ENCODE measurements around the gene CELA2A. TPM values are rescaled to one million over a fixed set of nuclear protein-coding genes. Genes with fewer than 3 reads are reported as not detected.

Gene CELA2A
- total and polyA plus RNA-seq, 2 of the 13 experiments (the other 11 are each of a cell fraction or from before 2014, with no cell fraction given) = not detected

DNA sequence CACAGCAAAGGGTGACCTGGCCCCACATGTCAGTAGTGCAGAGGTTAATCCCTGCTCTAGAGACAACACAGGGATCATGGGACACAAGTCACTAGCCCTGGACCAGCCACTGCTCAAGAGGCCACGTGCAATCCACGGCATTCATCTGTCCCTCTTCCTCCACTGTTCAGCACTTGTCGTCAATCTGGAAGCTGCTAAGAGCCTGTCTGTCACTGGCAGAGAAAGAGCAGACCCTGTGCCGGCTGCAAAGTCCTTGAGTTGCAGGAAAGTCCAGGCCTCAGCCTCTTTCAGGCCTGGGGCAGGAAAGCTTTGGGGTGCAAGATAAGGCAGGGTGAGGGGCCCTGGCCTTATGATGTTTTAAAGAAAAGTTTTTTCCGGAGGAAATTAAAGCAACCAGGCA lies 36.1 kb downstream of the CELA2A start:
- Histone ChIP-seq H3K4me2 (ENCODE audit: low read depth, low read length) (no peak overlapping the region), H3K9me3 (ENCODE audit: low read length) (no peaks in the 10 kb centered on the region), H3K4me3 (replicated peaks in 1 of 3; ENCODE audit: insufficient read depth in 1 of 3, low read depth in 2 of 3, low read length in 3 of 3) (no peak overlapping the region), H4K20me1 (ENCODE audit: insufficient read depth, low read length) (no peaks in the 10 kb centered on the region), H2AFZ (ENCODE audit: low read length) (no peak overlapping the region), H3K36me3 (replicated peaks in 1 of 2; ENCODE audit: control insufficient read depth in 1 of 2, insufficient read depth in 2 of 2, low read length in 2 of 2) (peaks cover 3 to 13% of the 10 kb centered on the region in 2 experiments; a peak in 2 of 5 replicates), H3K79me2 (ENCODE audit: insufficient read depth, low read length) (no peaks in the 10 kb centered on the region), H3K27me3 (ENCODE audit: control insufficient read depth in 1 of 2, insufficient read depth in 2 of 2, low read length in 2 of 2) (no peaks in the 10 kb centered on the region), H3K4me1 (ENCODE audit: insufficient read depth, low read length) (no peaks in the 10 kb centered on the region), H3K27ac (ENCODE audit: extremely low read length, insufficient read depth, low read length) (no peak overlapping the region), H3K9ac (ENCODE audit: insufficient read depth, low read depth, low read length) (no peak overlapping the region)
- POLR2A ChIA-PET = no interaction called here
- DNase-seq (ENCODE audit: low spot score) (no peak), ATAC-seq (no peak), FAIRE-seq (no peak)
- CTCF ChIA-PET (ENCODE audit: low intra/inter-chr PET ratio, low total read pairs) = no interaction called here
- intact Hi-C loops (cut with micrococcal nuclease; ENCODE audit: unreplicated experiment) (no loop called here), in situ Hi-C loops (cut with HindIII; ENCODE audit: extremely low pct_ligation_motif_present, low pct_unique_long_range_greater_than_20kb) (no loop called here)
- no TSS peak for BruUV-seq (replicated peaks)
- TF ChIP-seq GPN1 (CRISPR knock-in tag; IDR thresholded peaks at IDR 0.05; ENCODE audit: borderline replicate concordance) = no peak
- TF ChIP-seq, protein P1, sequence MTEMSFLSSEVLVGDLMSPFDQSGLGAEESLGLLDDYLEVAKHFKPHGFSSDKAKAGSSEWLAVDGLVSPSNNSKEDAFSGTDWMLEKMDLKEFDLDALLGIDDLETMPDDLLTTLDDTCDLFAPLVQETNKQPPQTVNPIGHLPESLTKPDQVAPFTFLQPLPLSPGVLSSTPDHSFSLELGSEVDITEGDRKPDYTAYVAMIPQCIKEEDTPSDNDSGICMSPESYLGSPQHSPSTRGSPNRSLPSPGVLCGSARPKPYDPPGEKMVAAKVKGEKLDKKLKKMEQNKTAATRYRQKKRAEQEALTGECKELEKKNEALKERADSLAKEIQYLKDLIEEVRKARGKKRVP (CRISPR knock-in tag; IDR thresholded peaks at IDR 0.05) = no peak
- no peak for TF ChIP-seq ZZZ3 (CRISPR knock-in tag; IDR thresholded peaks at IDR 0.05; ENCODE audit: borderline replicate concordance)
- 79% methylated on average over 5 of the region's 5 CpGs for WGBS (ENCODE audit: low lambda C conversion rate)

DNA sequence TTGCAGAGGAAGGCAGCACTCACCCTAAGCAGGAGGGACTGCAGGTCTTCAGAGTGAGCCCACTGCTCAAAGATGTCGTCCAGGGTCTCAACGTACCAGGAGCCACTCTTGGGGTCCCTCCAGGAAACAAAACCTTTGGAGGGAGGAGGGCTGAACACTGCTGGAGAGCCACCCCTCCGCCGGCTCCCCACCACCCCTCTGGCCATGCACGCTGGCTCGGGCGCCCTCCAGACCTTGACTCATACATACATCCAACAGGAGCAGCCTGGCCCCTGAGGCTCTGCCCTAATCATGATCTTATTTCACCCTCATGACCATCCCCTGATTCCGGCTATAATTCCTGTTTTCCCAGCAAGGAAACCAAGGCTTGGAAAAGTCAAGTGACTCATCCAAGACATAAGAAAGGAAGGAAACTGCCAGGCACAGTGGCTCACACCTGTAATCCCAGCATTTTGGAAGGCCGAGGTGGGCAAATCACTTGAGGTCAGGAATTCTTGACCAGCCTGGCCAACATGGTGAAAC lies 37.4 kb downstream of the CELA2A start:
- 91% methylated on average over 7 of the region's 9 CpGs for WGBS (ENCODE audit: low lambda C conversion rate)
- Histone ChIP-seq H3K4me2 (ENCODE audit: low read depth, low read length) (no peak overlapping the region), H2AFZ (ENCODE audit: low read length) (no peak overlapping the region), H3K4me3 (replicated peaks in 1 of 3; ENCODE audit: insufficient read depth in 1 of 3, low read depth in 2 of 3, low read length in 3 of 3) (no peak overlapping the region), H3K9ac (ENCODE audit: insufficient read depth, low read depth, low read length) (no peak overlapping the region), H3K9me3 (ENCODE audit: low read length) (no peaks in the 10 kb centered on the region), H3K27ac (ENCODE audit: extremely low read length, insufficient read depth, low read length) (no peak overlapping the region), H3K79me2 (ENCODE audit: insufficient read depth, low read length) (no peaks in the 10 kb centered on the region), H3K27me3 (ENCODE audit: control insufficient read depth in 1 of 2, insufficient read depth in 2 of 2, low read length in 2 of 2) (no peaks in the 10 kb centered on the region), H4K20me1 (ENCODE audit: insufficient read depth, low read length) (no peaks in the 10 kb centered on the region), H3K4me1 (ENCODE audit: insufficient read depth, low read length) (peaks cover 2% of the 10 kb centered on the region; the same call in 1 of the 2 replicates), H3K36me3 (replicated peaks in 1 of 2; ENCODE audit: control insufficient read depth in 1 of 2, insufficient read depth in 2 of 2, low read length in 2 of 2) (peaks cover 3 to 13% of the 10 kb centered on the region in 2 experiments; a peak in 2 of 5 replicates)
- ATAC-seq (no peak), FAIRE-seq (no peak), DNase-seq (ENCODE audit: low spot score) (no peak)
- POLR2A ChIA-PET = no interaction called here
- in situ Hi-C loops (cut with HindIII; ENCODE audit: extremely low pct_ligation_motif_present, low pct_unique_long_range_greater_than_20kb) (no loop called here), intact Hi-C loops (cut with micrococcal nuclease; ENCODE audit: unreplicated experiment) (no loop called here)
- BruUV-seq (replicated peaks) = no TSS peak
- TF ChIP-seq HOXA3 (CRISPR knock-in tag; IDR thresholded peaks at IDR 0.05) = no peak
- no peak for TF ChIP-seq ZMYM2 (CRISPR knock-in tag; IDR thresholded peaks at IDR 0.05)
- TF ChIP-seq TAF15 (IDR thresholded peaks at IDR 0.05; ENCODE audit: low read depth, low read length, poor library complexity, severe bottlenecking) = no peak
- TF ChIP-seq, protein P2, sequence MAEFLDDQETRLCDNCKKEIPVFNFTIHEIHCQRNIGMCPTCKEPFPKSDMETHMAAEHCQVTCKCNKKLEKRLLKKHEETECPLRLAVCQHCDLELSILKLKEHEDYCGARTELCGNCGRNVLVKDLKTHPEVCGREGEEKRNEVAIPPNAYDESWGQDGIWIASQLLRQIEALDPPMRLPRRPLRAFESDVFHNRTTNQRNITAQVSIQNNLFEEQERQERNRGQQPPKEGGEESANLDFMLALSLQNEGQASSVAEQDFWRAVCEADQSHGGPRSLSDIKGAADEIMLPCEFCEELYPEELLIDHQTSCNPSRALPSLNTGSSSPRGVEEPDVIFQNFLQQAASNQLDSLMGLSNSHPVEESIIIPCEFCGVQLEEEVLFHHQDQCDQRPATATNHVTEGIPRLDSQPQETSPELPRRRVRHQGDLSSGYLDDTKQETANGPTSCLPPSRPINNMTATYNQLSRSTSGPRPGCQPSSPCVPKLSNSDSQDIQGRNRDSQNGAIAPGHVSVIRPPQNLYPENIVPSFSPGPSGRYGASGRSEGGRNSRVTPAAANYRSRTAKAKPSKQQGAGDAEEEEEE (CRISPR knock-in tag; IDR thresholded peaks at IDR 0.05; ENCODE audit: borderline replicate concordance) = no peak
- no peak for TF ChIP-seq ESRRA (CRISPR knock-in tag; IDR thresholded peaks at IDR 0.05; ENCODE audit: low read depth)
- CTCF ChIA-PET (ENCODE audit: low intra/inter-chr PET ratio, low total read pairs) = no interaction called here

Data from HepG2 (cell line).